ENCODE results near the gene TBC1D17.
A peak's percentile ranks its signal among the peaks of the same experiment; 100 is the strongest.

Gene TBC1D17

GRCh38 chr19:49859682-49860335 is 17.7 kb upstream of the TBC1D17 start:
- H3K79me2 ChIP-seq (ENCODE audit: insufficient read depth, low read length): no peaks in the 10 kb centered on the region
- no peaks in the 10 kb centered on the region for H4K20me1 ChIP-seq (ENCODE audit: insufficient read depth, low read length)
- H3F3A ChIP-seq (ENCODE audit: insufficient read depth, low read length): no peaks in the 10 kb centered on the region
- no peak for TF ChIP-seq EZH2 (IDR thresholded peaks at IDR 0.05; ENCODE audit: borderline replicate concordance, low read length)
- no peak for TF ChIP-seq CTCF (IDR thresholded peaks at IDR 0.05; ENCODE audit: low read length)
- H3K4me3 ChIP-seq (ENCODE audit: low read depth, low read length, poor library complexity, severe bottlenecking): no peak overlapping the region
- H3K9ac ChIP-seq (ENCODE audit: low read length): no peak overlapping the region
- H3K9me2 ChIP-seq (ENCODE audit: low read depth, low read length): no peaks in the 10 kb centered on the region
- H3K27ac ChIP-seq (ENCODE audit: low read depth, low read length, poor library complexity, severe bottlenecking): no peak overlapping the region
- H3K36me3 ChIP-seq (ENCODE audit: insufficient read depth, low read length): peaks cover 93% of the 10 kb centered on the region
- H3K27me3 ChIP-seq (ENCODE audit: insufficient read depth, low read length): no peaks in the 10 kb centered on the region
- no peaks in the 10 kb centered on the region for H3K9me3 ChIP-seq (ENCODE audit: low read length)
- peaks cover 28% of the 10 kb centered on the region for H3K4me1 ChIP-seq (ENCODE audit: insufficient read depth, low read length, severe bottlenecking)
- no peak overlapping the region for H2AFZ ChIP-seq (ENCODE audit: low read length)
- no peak overlapping the region for H3K4me2 ChIP-seq (ENCODE audit: low read length)

GRCh38 chr19:49860336-49861102 is 17.0 kb upstream of the TBC1D17 start:
- Histone ChIP-seq H3K27me3 (ENCODE audit: insufficient read depth, low read length) (no peaks in the 10 kb centered on the region), H3F3A (ENCODE audit: insufficient read depth, low read length) (no peaks in the 10 kb centered on the region), H3K9ac (ENCODE audit: low read length) (no peak overlapping the region), H3K36me3 (ENCODE audit: insufficient read depth, low read length) (peaks cover 89% of the 10 kb centered on the region), H3K9me3 (ENCODE audit: low read length) (no peaks in the 10 kb centered on the region), H3K9me2 (ENCODE audit: low read depth, low read length) (no peaks in the 10 kb centered on the region), H3K4me3 (ENCODE audit: low read depth, low read length, poor library complexity, severe bottlenecking) (no peak overlapping the region), H4K20me1 (ENCODE audit: insufficient read depth, low read length) (no peaks in the 10 kb centered on the region), H3K79me2 (ENCODE audit: insufficient read depth, low read length) (no peaks in the 10 kb centered on the region), H3K4me2 (ENCODE audit: low read length) (no peak overlapping the region), H2AFZ (ENCODE audit: low read length) (no peak overlapping the region), H3K27ac (ENCODE audit: low read depth, low read length, poor library complexity, severe bottlenecking) (peak overlapping the region; percentile 20), H3K4me1 (ENCODE audit: insufficient read depth, low read length, severe bottlenecking) (peaks cover 31% of the 10 kb centered on the region)
- no peak for TF ChIP-seq CTCF (IDR thresholded peaks at IDR 0.05; ENCODE audit: low read length)

GRCh38 chr19:49861107-49861506 is 16.4 kb upstream of the TBC1D17 start:
- H3K9ac ChIP-seq (ENCODE audit: low read length): no peak overlapping the region
- H3K4me2 ChIP-seq (ENCODE audit: low read length): no peak overlapping the region
- no peak overlapping the region for H3K4me3 ChIP-seq (ENCODE audit: low read depth, low read length, poor library complexity, severe bottlenecking)
- TF ChIP-seq EZH2 (IDR thresholded peaks at IDR 0.05; ENCODE audit: borderline replicate concordance, low read length) (no peak), CTCF (IDR thresholded peaks at IDR 0.05; ENCODE audit: low read length) (no peak)
- no peaks in the 10 kb centered on the region for H4K20me1 ChIP-seq (ENCODE audit: insufficient read depth, low read length)
- no peaks in the 10 kb centered on the region for H3K9me2 ChIP-seq (ENCODE audit: low read depth, low read length)
- H3K9me3 ChIP-seq (ENCODE audit: low read length): no peaks in the 10 kb centered on the region
- peak overlapping the region; percentile 20 for H3K27ac ChIP-seq (ENCODE audit: low read depth, low read length, poor library complexity, severe bottlenecking)
- no peaks in the 10 kb centered on the region for H3K27me3 ChIP-seq (ENCODE audit: insufficient read depth, low read length)
- H3K36me3 ChIP-seq (ENCODE audit: insufficient read depth, low read length): peaks cover 83% of the 10 kb centered on the region
- H3K79me2 ChIP-seq (ENCODE audit: insufficient read depth, low read length): peaks cover 2% of the 10 kb centered on the region; the same call in 1 of the 2 replicates
- H3F3A ChIP-seq (ENCODE audit: insufficient read depth, low read length): no peaks in the 10 kb centered on the region
- H2AFZ ChIP-seq (ENCODE audit: low read length): no peak overlapping the region
- H3K4me1 ChIP-seq (ENCODE audit: insufficient read depth, low read length, severe bottlenecking): peaks cover 36% of the 10 kb centered on the region
